ENCODE data around the gene ASTN2.
"Not testable (repeated sequence)": the region's sequence is repeated elsewhere in the genome, so short reads cannot be mapped to it uniquely, and the experiment has no call there.

Gene ASTN2

GRCh38 chr9:117072216-117072615, 342.6 kb downstream of the ASTN2 start:
- DNase-seq: no peak

GRCh38 chr9:117071673-117072207, 343.1 kb downstream of the ASTN2 start:
- not testable (repeated sequence) for DNase-seq

- DNase-seq: no peak
Observed at GRCh38 chr9:117063721-117064471, 351.0 kb downstream of the ASTN2 start.

- no peak for DNase-seq
Observed at GRCh38 chr9:117060963-117061362, 353.9 kb downstream of the ASTN2 start.

- DNase-seq: no peak
Observed at GRCh38 chr9:117050007-117050406, 364.9 kb downstream of the ASTN2 start.

GRCh38 chr9:117046666-117047327, 368.1 kb downstream of the ASTN2 start:
- DNase-seq: no peak

- no peak for DNase-seq
Observed at GRCh38 chr9:117044241-117044640, 370.6 kb downstream of the ASTN2 start.

- DNase-seq: no peak
Observed at GRCh38 chr9:117043159-117043558, 371.7 kb downstream of the ASTN2 start.

- DNase-seq: no peak
Observed at GRCh38 chr9:117035546-117035945, 379.3 kb downstream of the ASTN2 start.

- DNase-seq: no peak
Observed at GRCh38 chr9:117034866-117035265, 380.0 kb downstream of the ASTN2 start.

- DNase-seq: no peak
Observed at GRCh38 chr9:117030254-117030768, 384.5 kb downstream of the ASTN2 start.

GRCh38 chr9:117029341-117029740, 385.5 kb downstream of the ASTN2 start:
- no peak for DNase-seq

GRCh38 chr9:117028103-117028858, 386.6 kb downstream of the ASTN2 start:
- no peak for DNase-seq

GRCh38 chr9:117021906-117022305, 393.0 kb downstream of the ASTN2 start:
- no peak for DNase-seq

- DNase-seq: no peak
Observed at GRCh38 chr9:117018966-117019617, 395.8 kb downstream of the ASTN2 start.

GRCh38 chr9:117017414-117017985, 397.4 kb downstream of the ASTN2 start:
- DNase-seq: no peak

GRCh38 chr9:117014061-117014460, 400.8 kb downstream of the ASTN2 start:
- no peak for DNase-seq

GRCh38 chr9:117013440-117013995, 401.3 kb downstream of the ASTN2 start:
- DNase-seq: no peak

- DNase-seq: no peak
Observed at GRCh38 chr9:117010061-117010460, 404.8 kb downstream of the ASTN2 start.

- DNase-seq: no peak
Observed at GRCh38 chr9:117008876-117009275, 406.0 kb downstream of the ASTN2 start.

GRCh38 chr9:117008461-117008860, 406.4 kb downstream of the ASTN2 start:
- no peak for DNase-seq

GRCh38 chr9:117002686-117003085, 412.2 kb downstream of the ASTN2 start:
- DNase-seq: no peak
